Gastrocnemius medialis (tissue), 4 donors: ENCODE measurements around the gene PATJ.

ENCODE experiments used
- CTCF ChIP-seq, 5 experiments: fragments of 450-650 bp in 3 of 5; fragments of 200-600 bp in 2 of 5; sonication (generic) in 2 of 5; IDR thresholded peaks in 4 of 5; conservative IDR thresholded peaks in 1 of 5; 1 replicate in 4 of 5; 2 replicates in 1 of 5; pipeline ENCODE4 v1.5.1; 2016 to 2019; ENCODE audit warnings: antibody characterized with exemption in 5 of 5, mild to moderate bottlenecking in 3 of 5, moderate library complexity in 3 of 5
- POLR2A ChIP-seq, 2 donors: fragments of 450-650 bp; IDR thresholded peaks; one replicate each; pipeline ENCODE4 v1.6.1; 2017; ENCODE audit warnings: antibody characterized with exemption in 2 of 2, mild to moderate bottlenecking in 2 of 2, moderate library complexity in 2 of 2

GRCh38 chr1:62138029-62138428, 395.7 kb downstream of the PATJ start:
- TF ChIP-seq CTCF (IDR thresholded peaks at IDR 0.05 in 4 of 5, conservative IDR thresholded peaks at IDR 0.05 in 1 of 5) (no peak), POLR2A (IDR thresholded peaks at IDR 0.05) (no peak)
